NCI-H2081 (cell line): ENCODE data around the gene CLCF1.

ENCODE experiments used
- DNase-seq, 2 experiments: peaks; one replicate each; lab custom pipeline; 2025; lab: John Stamatoyannopoulos, UW

CLCF1 gene

GRCh38 chr11:67374571-67375281 lies 1.3 kb upstream of the CLCF1 start:
- DNase-seq, result no peak

GRCh38 chr11:67373648-67374570 lies 511 bp upstream of the CLCF1 start:
- no peak for DNase-seq

- no peak for DNase-seq
Observed at GRCh38 chr11:67372321-67372992, 941 bp downstream of the CLCF1 start.

GRCh38 chr11:67371911-67372320 lies 1.5 kb downstream of the CLCF1 start:
- DNase-seq, result no peak

GRCh38 chr11:67371189-67371910 lies 2.0 kb downstream of the CLCF1 start:
- DNase-seq, result no peak

GRCh38 chr11:67370351-67371076 lies 2.9 kb downstream of the CLCF1 start:
- DNase-seq, result peak in 1 of 2 experiments; percentile 31

- DNase-seq, result peak in 1 of 2 experiments; percentile 31
Observed at GRCh38 chr11:67369801-67370284, 3.6 kb downstream of the CLCF1 start.

- DNase-seq, result no peak
Observed at GRCh38 chr11:67369275-67369674, 4.1 kb downstream of the CLCF1 start.

GRCh38 chr11:67368621-67369020 lies 4.8 kb downstream of the CLCF1 start:
- no peak for DNase-seq

GRCh38 chr11:67367761-67368227 lies 5.6 kb downstream of the CLCF1 start:
- no peak for DNase-seq

GRCh38 chr11:67366961-67367760 lies 6.2 kb downstream of the CLCF1 start:
- DNase-seq, result peak; percentile 33 to 50

GRCh38 chr11:67366546-67366945 lies 6.9 kb downstream of the CLCF1 start:
- no peak for DNase-seq

GRCh38 chr11:67365736-67366444 lies 7.5 kb downstream of the CLCF1 start:
- DNase-seq, result no peak

GRCh38 chr11:67364783-67365722 lies 8.3 kb downstream of the CLCF1 start:
- DNase-seq, result no peak

- DNase-seq, result no peak
Observed at GRCh38 chr11:67364169-67364568, 9.2 kb downstream of the CLCF1 start.

GRCh38 chr11:67357831-67358670 lies 15.3 kb downstream of the CLCF1 start:
- DNase-seq, result no peak

GRCh38 chr11:67356864-67357561 lies 16.4 kb downstream of the CLCF1 start:
- DNase-seq, result peak; percentile 65 to 69
